IMR-90 (cell line): Measurements from ENCODE around the gene DSCAML1. TPM values are rescaled to one million over a fixed set of nuclear protein-coding genes. Genes with fewer than 3 reads are reported as not detected.

Source experiments
- ATAC-seq: fragments of 200-7000 bp; cut with Tn5 transposase; 2 replicates; pipeline ENCODE4 v1.9.1; 2020; ENCODE audit warnings: low read depth, mild to moderate bottlenecking, moderate library complexity
- BruUV-seq: library from RNA; stranded (reverse); fragments of 400-500 nt; replicated peaks from 2 replicates; lab custom pipeline; 2021; lab: Mats Ljungman, UMichigan
- CTCF ChIA-PET: fragments of 300-600 bp; formaldehyde crosslinking; extraction: SDS; loops from one replicate; lab custom pipeline; 2021; ENCODE audit warnings: antibody characterized with exemption; lab: Yijun Ruan, JAX
- POLR2A ChIA-PET: fragments of 300-600 bp; sonication (Branson Sonifier 250); formaldehyde crosslinking; loops from one replicate; lab custom pipeline; 2022; ENCODE audit warnings: antibody characterized with exemption; ENCODE audit not compliant: unreplicated experiment; lab: Charles Lee
- DNase-seq: peaks from one replicate; pipeline ENCODE4 v3.0.0; 2013
- H2AFZ ChIP-seq: replicated peaks from 2 replicates; pipeline ENCODE3; 2013; ENCODE audit warnings: low read length, mild to moderate bottlenecking; ENCODE audit not compliant: poor library complexity
- H2AK5ac ChIP-seq: 2 replicates; pipeline ENCODE4 v1.6.1; 2013; ENCODE audit warnings: low read depth, low read length, inconsistent platforms
- H2AK9ac ChIP-seq: replicated peaks from 2 replicates; pipeline ENCODE3; 2013; ENCODE audit warnings: mild to moderate bottlenecking, low read depth, low read length, moderate library complexity; ENCODE audit not compliant: poor library complexity
- H2BK120ac ChIP-seq: 2 replicates; pipeline ENCODE4 v1.6.1; 2013; ENCODE audit warnings: low read depth, low read length, inconsistent platforms
- H2BK15ac ChIP-seq: 3 replicates; pipeline ENCODE4 v1.6.1; 2013; ENCODE audit warnings: low read depth, low read length, inconsistent platforms
- H2BK20ac ChIP-seq: 2 replicates; pipeline ENCODE4 v1.6.1; 2013; ENCODE audit warnings: low read depth, mild to moderate bottlenecking, inconsistent platforms, low read length, moderate library complexity
- H2BK5ac ChIP-seq: 2 replicates; pipeline ENCODE4 v1.6.1; 2013; ENCODE audit warnings: mild to moderate bottlenecking, low read depth, low read length, inconsistent platforms; ENCODE audit not compliant: poor library complexity, severe bottlenecking
- H3K14ac ChIP-seq: replicated peaks from 2 replicates; pipeline ENCODE4 v1.6.1; 2013; ENCODE audit warnings: low read depth, low read length, inconsistent platforms
- H3K18ac ChIP-seq: 2 replicates; pipeline ENCODE4 v1.6.1; 2013; ENCODE audit warnings: low read depth, low read length, control low read depth
- H3K23ac ChIP-seq: 2 replicates; pipeline ENCODE4 v1.6.1; 2013; ENCODE audit warnings: low read depth, low read length, inconsistent platforms
- H3K27ac ChIP-seq: 2 replicates; pipeline ENCODE4 v1.5.1; 2013; ENCODE audit warnings: mild to moderate bottlenecking, control low read depth, low read length; ENCODE audit not compliant: insufficient read depth
- H3K27me3 ChIP-seq: 2 replicates; pipeline ENCODE4 v1.6.1; 2013; ENCODE audit warnings: low read length; ENCODE audit not compliant: control insufficient read depth, insufficient read depth
- H3K36me3 ChIP-seq: 2 replicates; pipeline ENCODE4 v1.6.1; 2013; ENCODE audit warnings: low read length, mixed read lengths; ENCODE audit not compliant: control insufficient read depth, insufficient read depth
- H3K4ac ChIP-seq: 2 replicates; pipeline ENCODE4 v1.6.1; 2013; ENCODE audit warnings: low read depth, low read length, inconsistent platforms
- H3K4me1 ChIP-seq: 2 replicates; pipeline ENCODE4 v1.6.1; 2013; ENCODE audit warnings: low read length, mixed read lengths; ENCODE audit not compliant: control insufficient read depth, insufficient read depth
- H3K4me2 ChIP-seq: 2 replicates; pipeline ENCODE4 v1.6.1; 2013; ENCODE audit warnings: low read depth, mild to moderate bottlenecking, control low read depth, low read length, moderate library complexity
- H3K4me3 ChIP-seq: 2 replicates; pipeline ENCODE4 v1.5.1; 2013; ENCODE audit warnings: low read depth, mild to moderate bottlenecking, control low read depth, low read length, moderate library complexity; ENCODE audit not compliant: insufficient read depth
- H3K56ac ChIP-seq: 2 replicates; pipeline ENCODE4 v1.6.1; 2013; ENCODE audit warnings: low read length, inconsistent platforms; ENCODE audit not compliant: insufficient read depth; ENCODE audit errors: extremely low read depth
- H3K79me1 ChIP-seq, 2 experiments: 2 replicates each; pipeline ENCODE4 v1.6.1; 2013; ENCODE audit warnings: low read length in 2 of 2, inconsistent platforms in 1 of 2, low read depth in 1 of 2
- H3K9ac ChIP-seq: 2 replicates; pipeline ENCODE4 v1.6.1; 2013; ENCODE audit warnings: low read depth, low read length, control low read depth
- H3K9me1 ChIP-seq: 2 replicates; pipeline ENCODE4 v1.6.1; 2013; ENCODE audit warnings: low read length, inconsistent platforms; ENCODE audit not compliant: insufficient read depth
- H3K9me3 ChIP-seq: 2 replicates; pipeline ENCODE4 v1.6.1; 2013; ENCODE audit warnings: low read length; ENCODE audit not compliant: control insufficient read depth, insufficient read depth
- H4K20me1 ChIP-seq: 2 replicates; pipeline ENCODE4 v1.6.1; 2013; ENCODE audit warnings: low read length, inconsistent platforms; ENCODE audit not compliant: insufficient read depth
- H4K5ac ChIP-seq: 2 replicates; pipeline ENCODE4 v1.6.1; 2013; ENCODE audit warnings: mild to moderate bottlenecking, low read depth, low read length, control low read depth
- H4K8ac ChIP-seq, 2 experiments: 2 replicates each; pipeline ENCODE4 v1.6.1; 2013; ENCODE audit warnings: low read depth in 2 of 2, low read length in 2 of 2, control low read depth in 1 of 2, inconsistent platforms in 1 of 2
- H4K91ac ChIP-seq: 2 replicates; pipeline ENCODE4 v1.6.1; 2013; ENCODE audit warnings: low read depth, low read length, inconsistent platforms; ENCODE audit not compliant: insufficient read depth
- CEBPB ChIP-seq: IDR thresholded peaks from 2 replicates; pipeline ENCODE4 v1.6.1; 2012; ENCODE audit warnings: low read depth, low read length, improper control_type of control experiment
- NFE2L2 ChIP-seq: fragments of 150-350 bp; IDR thresholded peaks from 2 replicates; pipeline ENCODE4 v1.6.1; 2016; ENCODE audit warnings: low read depth, mild to moderate bottlenecking, low read length
- POLR2A ChIP-seq: IDR thresholded peaks from 2 replicates; pipeline ENCODE4 v1.6.1; 2012; ENCODE audit warnings: mild to moderate bottlenecking, low read depth, low read length
- RAD21 ChIP-seq: IDR thresholded peaks from 2 replicates; pipeline ENCODE4 v1.6.1; 2012; ENCODE audit warnings: low read length, improper control_type of control experiment
- RFX5 ChIP-seq: IDR thresholded peaks from 2 replicates; pipeline ENCODE4 v1.8.0; 2012; ENCODE audit warnings: low read depth, mild to moderate bottlenecking, low read length, moderate library complexity
- SMC3 ChIP-seq: fragments of 150-350 bp; IDR thresholded peaks from 2 replicates; pipeline ENCODE4 v1.6.1; 2016; ENCODE audit warnings: low read depth, mild to moderate bottlenecking, antibody characterized with exemption, low read length, moderate library complexity
- WGBS, 2 experiments: methylation state at CpG; one replicate each; pipeline versions ENCODE4 v1.1.5 to v1.1.7; 2013; ENCODE audit warnings: missing lambda C conversion rate in 2 of 2; ENCODE audit not compliant: insufficient read length in 1 of 2; ENCODE audit errors: extremely low coverage in 2 of 2; 5-methylcytosine and 5-hydroxymethylcytosine counted together
- dilution Hi-C: fragments of 300-500 bp; cut with HindIII; formaldehyde crosslinking; loops from one replicate; pipeline ENCODE4 v1.14.3; 2018; ENCODE audit warnings: low sequenced_read_pairs; ENCODE audit not compliant: unreplicated experiment
- in situ Hi-C: fragments of 300-500 bp; cut with MboI; formaldehyde crosslinking; loops from 3 replicates; pipeline ENCODE4 v1.14.3; 2019; ENCODE audit warnings: low sequenced_read_pairs, inconsistent platforms, mixed read lengths
- intact Hi-C: fragments of 100-400 bp; cut with micrococcal nuclease; formaldehyde crosslinking; loops from 2 replicates; pipeline ENCODE4 v1.10.0; 2022
- polyA plus RNA-seq, 3 experiments: library from polyadenylated mRNA; depleted of rRNA; stranded (reverse); fragments of >200 nt; gene quantifications; 2 replicates each; pipeline ENCODE4 v1.2.3, GENCODE V29; 2012; ENCODE audit warnings: low replicate concordance in 1 of 3
- total RNA-seq: library from RNA; depleted of rRNA; stranded (reverse); fragments of >200 nt; gene quantifications from 2 replicates; pipeline ENCODE4 v1.2.3, GENCODE V29; 2012
- TF ChIP-seq, protein P1 (sequence below): fragments of 150-350 bp; IDR thresholded peaks from 2 replicates; pipeline ENCODE4 v1.6.1; 2017; ENCODE audit warnings: mild to moderate bottlenecking, antibody characterized with exemption, low read length, low read depth
- TF ChIP-seq, protein P2 (sequence below): conservative IDR thresholded peaks from 2 replicates; pipeline ENCODE4 v1.5.1; 2012; ENCODE audit warnings: mild to moderate bottlenecking, low read depth, low read length, improper control_type of control experiment
- TF ChIP-seq, protein P3 (sequence below): fragments of 150-350 bp; IDR thresholded peaks from 2 replicates; pipeline ENCODE4 v1.6.1; 2016; ENCODE audit warnings: low read depth, mild to moderate bottlenecking, low read length, moderate library complexity, borderline replicate concordance

DSCAML1 gene
- total and polyA plus RNA-seq, 2 of the 4 experiments (the other 2 are of a cell fraction), result not detected

- Histone ChIP-seq H2AK9ac (no peak overlapping the region), H3K27me3 (peaks cover 8% of the 10 kb centered on the region; the same call in 1 of the 2 replicates), H4K20me1 (no peaks in the 10 kb centered on the region), H2BK20ac (no peak overlapping the region), H3K4me1 (no peaks in the 10 kb centered on the region), H3K18ac (no peak overlapping the region), H3K9ac (no peak overlapping the region), H3K9me1 (no peaks in the 10 kb centered on the region), H3K56ac (no peak overlapping the region), H3K27ac (no peak overlapping the region), H3K4me3 (no peak overlapping the region), H3K4me2 (no peak overlapping the region), H2BK120ac (no peak overlapping the region), H3K36me3 (no peaks in the 10 kb centered on the region), H3K79me1 (no peaks in the 10 kb centered on the region), H2BK5ac (no peak overlapping the region), H2BK15ac (no peak overlapping the region), H3K9me3 (no peaks in the 10 kb centered on the region), H2AK5ac (no peak overlapping the region), H3K4ac (no peak overlapping the region), H3K23ac (no peak overlapping the region), H4K8ac (no peak overlapping the region), H2AFZ (no peak overlapping the region), H4K91ac (no peak overlapping the region), H4K5ac (no peak overlapping the region), H3K14ac (no peak overlapping the region)
- DNase-seq (no peak), ATAC-seq (no peak)
- POLR2A ChIA-PET, result no interaction called here
- dilution Hi-C loops, result no loop called here
- CTCF ChIA-PET, result no interaction called here
- intact Hi-C loops, result no loop called here
- no TSS peak for BruUV-seq
- WGBS, 2 experiments, result no CpG with 5 or more reads among the region's 8 CpGs
- TF ChIP-seq CEBPB (no peak), RAD21 (no peak), NFE2L2 (no peak), RFX5 (no peak), SMC3 (no peak), POLR2A (no peak)
- TF ChIP-seq, protein P1, sequence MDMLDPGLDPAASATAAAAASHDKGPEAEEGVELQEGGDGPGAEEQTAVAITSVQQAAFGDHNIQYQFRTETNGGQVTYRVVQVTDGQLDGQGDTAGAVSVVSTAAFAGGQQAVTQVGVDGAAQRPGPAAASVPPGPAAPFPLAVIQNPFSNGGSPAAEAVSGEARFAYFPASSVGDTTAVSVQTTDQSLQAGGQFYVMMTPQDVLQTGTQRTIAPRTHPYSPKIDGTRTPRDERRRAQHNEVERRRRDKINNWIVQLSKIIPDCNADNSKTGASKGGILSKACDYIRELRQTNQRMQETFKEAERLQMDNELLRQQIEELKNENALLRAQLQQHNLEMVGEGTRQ, result no peak
- TF ChIP-seq, protein P2, sequence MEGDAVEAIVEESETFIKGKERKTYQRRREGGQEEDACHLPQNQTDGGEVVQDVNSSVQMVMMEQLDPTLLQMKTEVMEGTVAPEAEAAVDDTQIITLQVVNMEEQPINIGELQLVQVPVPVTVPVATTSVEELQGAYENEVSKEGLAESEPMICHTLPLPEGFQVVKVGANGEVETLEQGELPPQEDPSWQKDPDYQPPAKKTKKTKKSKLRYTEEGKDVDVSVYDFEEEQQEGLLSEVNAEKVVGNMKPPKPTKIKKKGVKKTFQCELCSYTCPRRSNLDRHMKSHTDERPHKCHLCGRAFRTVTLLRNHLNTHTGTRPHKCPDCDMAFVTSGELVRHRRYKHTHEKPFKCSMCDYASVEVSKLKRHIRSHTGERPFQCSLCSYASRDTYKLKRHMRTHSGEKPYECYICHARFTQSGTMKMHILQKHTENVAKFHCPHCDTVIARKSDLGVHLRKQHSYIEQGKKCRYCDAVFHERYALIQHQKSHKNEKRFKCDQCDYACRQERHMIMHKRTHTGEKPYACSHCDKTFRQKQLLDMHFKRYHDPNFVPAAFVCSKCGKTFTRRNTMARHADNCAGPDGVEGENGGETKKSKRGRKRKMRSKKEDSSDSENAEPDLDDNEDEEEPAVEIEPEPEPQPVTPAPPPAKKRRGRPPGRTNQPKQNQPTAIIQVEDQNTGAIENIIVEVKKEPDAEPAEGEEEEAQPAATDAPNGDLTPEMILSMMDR, result no peak
- TF ChIP-seq, protein P3, sequence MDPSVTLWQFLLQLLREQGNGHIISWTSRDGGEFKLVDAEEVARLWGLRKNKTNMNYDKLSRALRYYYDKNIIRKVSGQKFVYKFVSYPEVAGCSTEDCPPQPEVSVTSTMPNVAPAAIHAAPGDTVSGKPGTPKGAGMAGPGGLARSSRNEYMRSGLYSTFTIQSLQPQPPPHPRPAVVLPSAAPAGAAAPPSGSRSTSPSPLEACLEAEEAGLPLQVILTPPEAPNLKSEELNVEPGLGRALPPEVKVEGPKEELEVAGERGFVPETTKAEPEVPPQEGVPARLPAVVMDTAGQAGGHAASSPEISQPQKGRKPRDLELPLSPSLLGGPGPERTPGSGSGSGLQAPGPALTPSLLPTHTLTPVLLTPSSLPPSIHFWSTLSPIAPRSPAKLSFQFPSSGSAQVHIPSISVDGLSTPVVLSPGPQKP, result no peak
- in situ Hi-C loops, result no loop called here
Observed at GRCh38 chr11:117759305-117759704, 37.7 kb downstream of the DSCAML1 start.
